Activated CD8-positive, alpha-beta memory T cell treated with anti-CD3 and anti-CD28 coated beads for 1 hour (primary cell): ENCODE data around the gene MACROH2A2.
"Not testable (repeated sequence)": the region's sequence is repeated elsewhere in the genome, so short reads cannot be mapped to it uniquely, and the experiment has no call there.

Experiments
- DNase-seq, 2 donors: peaks; one replicate each; pipeline ENCODE4 v3.0.0-alpha.2; 2020; ENCODE audit warnings: low read depth in 1 of 2; ENCODE audit errors: extremely low read depth in 1 of 2

Gene MACROH2A2

GRCh38 chr10:70097459-70097858 lies 44.8 kb downstream of the MACROH2A2 start:
- no peak for DNase-seq

- no peak for DNase-seq
Measured at GRCh38 chr10:70098271-70098670, 45.6 kb downstream of the MACROH2A2 start.

GRCh38 chr10:70101068-70101562 lies 48.5 kb downstream of the MACROH2A2 start:
- DNase-seq = not testable (repeated sequence)

GRCh38 chr10:70101668-70102067 lies 49.0 kb downstream of the MACROH2A2 start:
- DNase-seq = no peak

DNA sequence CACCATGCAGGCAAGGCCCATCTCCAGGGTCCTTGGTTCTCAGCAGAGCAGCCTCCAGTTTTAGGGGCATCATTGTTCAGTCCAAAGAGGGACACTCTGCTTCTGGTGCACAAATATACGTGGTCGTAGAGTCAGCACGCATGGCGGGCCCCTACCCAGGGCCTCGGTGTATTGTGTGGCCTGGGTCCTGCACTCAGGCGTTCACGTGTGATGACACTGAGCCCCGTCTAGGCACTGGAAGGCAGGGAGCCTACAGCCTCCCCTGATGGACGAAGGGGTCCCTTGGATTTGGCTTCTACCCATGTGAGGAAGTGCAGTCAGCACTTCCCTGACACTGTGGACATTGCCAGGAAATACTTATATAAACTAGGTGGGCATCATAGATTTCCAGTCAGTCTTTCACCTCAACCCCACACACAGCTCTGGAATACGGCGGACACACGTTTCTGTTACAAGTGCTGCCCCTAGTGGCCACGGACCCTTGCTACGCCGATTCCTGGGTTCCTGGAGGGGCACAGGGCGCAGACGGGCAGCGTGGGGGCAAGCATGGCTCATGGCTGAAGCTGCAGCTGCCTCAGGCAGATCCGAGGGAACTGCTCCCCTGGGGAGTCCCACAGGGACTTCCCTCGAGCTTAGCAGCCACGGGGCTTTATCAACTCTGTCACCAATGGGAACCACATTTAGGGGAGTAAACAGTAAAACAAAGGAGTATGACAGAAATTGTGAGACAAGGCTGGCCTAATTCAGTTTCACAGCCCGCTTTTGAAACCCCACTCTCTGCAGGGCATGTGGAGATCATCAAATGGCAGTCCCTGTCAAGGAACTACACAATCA lies 54.5 kb downstream of the MACROH2A2 start:
- DNase-seq = no peak

- DNase-seq = no peak
Measured at GRCh38 chr10:70109064-70109729, 56.6 kb downstream of the MACROH2A2 start.

DNA sequence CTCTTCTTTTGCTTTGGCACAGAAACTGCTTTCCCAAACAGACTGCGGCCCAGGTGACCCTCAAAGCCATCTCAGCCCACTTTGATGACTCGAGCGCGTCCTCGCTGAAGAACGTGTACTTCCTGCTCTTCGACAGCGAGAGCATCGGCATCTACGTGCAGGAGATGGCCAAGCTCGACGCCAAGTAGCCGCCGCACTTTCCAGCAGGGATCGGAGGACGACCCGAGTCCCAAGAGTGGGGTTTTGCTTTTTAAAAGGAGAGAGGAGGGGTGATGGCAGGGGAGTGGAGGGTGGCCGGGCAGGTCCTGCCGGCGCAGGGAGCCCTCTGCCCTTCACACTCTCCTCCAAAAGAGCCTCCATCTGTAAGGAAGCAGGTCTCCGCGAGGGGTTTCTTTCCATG lies 58.9 kb downstream of the MACROH2A2 start:
- no peak for DNase-seq

GRCh38 chr10:70112071-70112470 lies 59.4 kb downstream of the MACROH2A2 start:
- DNase-seq = no peak

GRCh38 chr10:70114902-70115301 lies 62.3 kb downstream of the MACROH2A2 start:
- DNase-seq = no peak

DNA sequence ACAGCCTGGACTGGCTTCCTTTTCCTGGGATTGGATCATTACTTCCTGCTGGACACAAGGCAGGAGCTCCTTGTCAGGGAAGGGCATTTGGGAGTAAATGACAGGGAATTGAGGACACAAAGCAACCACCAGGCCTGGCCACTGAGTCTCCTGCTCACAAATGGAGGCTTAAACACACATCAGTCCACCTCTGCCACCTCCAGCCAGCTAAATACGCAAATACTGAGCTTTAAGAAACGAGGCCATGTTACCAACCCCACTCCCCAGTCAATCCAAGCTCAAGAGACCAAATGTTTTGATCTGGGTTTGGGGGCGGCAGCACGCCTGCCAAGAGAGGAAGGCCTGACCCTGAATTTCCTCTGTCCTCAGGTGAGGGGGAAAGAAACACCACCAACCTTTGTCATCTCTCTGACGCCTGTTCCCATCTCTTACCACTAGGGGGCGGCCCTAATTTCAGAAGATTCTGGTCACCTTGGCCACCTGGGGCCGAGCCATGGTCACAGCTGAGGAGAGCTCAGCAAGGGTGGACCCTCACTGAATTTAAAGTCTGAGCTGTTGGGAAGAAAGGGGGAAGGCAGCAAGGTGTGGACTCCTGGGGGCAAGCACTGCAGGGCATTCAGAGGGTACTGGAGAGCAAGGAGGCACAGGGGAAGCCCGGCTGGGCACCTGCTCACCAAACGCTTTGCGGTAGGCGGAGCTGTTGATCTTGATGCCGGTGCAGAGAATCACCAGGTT lies 63.5 kb downstream of the MACROH2A2 start:
- peak; percentile 19 to 40 for DNase-seq

GRCh38 chr10:70117646-70118045 lies 65.0 kb downstream of the MACROH2A2 start:
- no peak for DNase-seq

- DNase-seq = no peak
Measured at GRCh38 chr10:70118196-70118595, 65.5 kb downstream of the MACROH2A2 start.

GRCh38 chr10:70119197-70119596 lies 66.6 kb downstream of the MACROH2A2 start:
- no peak for DNase-seq

- no peak for DNase-seq
Measured at GRCh38 chr10:70119623-70120022, 67.0 kb downstream of the MACROH2A2 start.

DNA sequence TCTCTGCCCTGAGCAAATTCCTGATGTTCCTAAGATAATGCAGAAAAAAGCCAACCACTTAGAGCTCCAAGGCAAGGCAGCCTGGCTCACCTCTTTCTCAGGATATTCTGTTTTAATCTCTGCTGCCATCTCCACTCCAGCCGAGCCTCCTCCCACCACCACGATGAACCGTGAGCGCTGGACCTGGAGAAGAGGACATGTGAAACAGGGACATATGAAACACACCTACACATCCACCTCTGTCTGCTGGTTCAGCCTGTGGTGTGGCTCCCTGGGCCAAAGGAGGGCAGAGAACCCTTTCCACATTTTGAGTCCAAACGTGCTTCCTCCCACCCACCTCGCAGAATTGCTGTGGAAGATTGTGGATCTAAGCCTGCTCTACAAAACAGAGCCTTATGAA lies 67.8 kb downstream of the MACROH2A2 start:
- DNase-seq = no peak

DNA sequence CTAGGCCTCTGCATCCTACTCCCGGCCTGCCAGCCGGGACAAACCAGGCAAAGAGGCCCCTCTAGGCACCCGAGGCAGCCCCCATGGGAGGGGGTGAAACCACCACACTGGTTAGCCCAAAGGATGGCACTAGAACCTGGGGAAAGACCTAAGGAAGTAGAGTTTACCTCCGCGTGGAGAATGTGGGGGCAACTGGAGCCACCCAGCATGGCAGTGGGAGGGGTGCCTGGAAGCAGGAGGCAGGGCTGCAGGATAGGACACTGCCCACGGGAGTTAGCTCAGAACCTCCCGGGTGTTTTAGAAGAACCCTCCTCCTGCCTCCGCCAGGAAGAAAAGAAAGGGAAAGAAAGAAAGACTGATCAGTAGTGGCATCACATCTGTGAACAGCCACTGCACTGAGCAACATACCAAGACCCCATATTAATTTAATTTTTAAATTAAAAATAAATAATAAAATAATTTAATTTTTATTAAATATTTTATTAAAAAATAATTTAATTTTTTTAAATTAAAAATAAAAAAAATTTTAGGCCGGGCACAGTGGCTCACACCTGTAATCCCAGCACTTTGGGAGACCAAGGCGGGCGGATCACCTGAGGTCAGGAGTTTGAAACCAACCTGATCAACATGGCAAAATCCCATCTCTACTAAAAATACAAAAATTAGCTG lies 68.8 kb downstream of the MACROH2A2 start:
- DNase-seq = no peak

GRCh38 chr10:70122742-70123141 lies 70.1 kb downstream of the MACROH2A2 start:
- no peak for DNase-seq

- DNase-seq = not testable (repeated sequence)
Measured at GRCh38 chr10:70123166-70123565, 70.5 kb downstream of the MACROH2A2 start.

DNA sequence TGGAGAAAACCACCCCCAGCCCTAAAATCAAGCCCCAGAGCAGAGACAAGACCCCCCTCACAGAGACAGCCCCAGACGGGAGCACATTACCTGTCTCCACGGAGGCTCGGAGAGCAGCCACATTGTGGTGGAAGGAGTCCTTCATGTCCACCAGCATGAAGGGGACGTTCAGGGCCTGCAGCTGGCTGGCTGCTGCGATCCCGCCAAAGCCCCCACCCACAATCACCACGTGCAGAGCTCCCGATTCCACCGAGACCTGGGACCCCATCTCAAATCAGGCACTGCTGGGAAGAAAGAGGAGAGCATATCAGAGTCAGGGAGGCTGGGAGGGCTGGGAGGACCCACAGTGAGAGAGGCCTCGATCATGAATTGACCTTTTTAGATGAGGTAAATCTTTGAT lies 71.2 kb downstream of the MACROH2A2 start:
- no peak for DNase-seq

DNA sequence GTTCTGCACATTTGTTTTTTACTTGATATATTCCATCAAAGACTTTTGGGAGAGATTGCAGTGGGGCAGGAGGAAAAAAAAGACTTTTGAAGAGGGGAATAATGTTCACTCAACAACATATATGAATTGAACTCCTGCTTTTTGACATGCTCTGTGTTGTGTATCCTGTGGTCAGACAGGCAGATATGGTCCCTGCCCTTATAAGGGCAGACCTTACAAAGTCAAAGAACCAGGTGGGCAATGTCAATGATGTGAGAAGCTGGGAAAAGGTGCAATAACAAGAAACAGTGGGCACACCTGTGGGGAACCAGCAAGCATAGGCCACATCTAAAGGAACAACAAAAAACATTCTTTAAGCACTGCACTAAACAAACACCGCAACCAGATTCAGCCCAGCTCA lies 71.8 kb downstream of the MACROH2A2 start:
- no peak for DNase-seq

GRCh38 chr10:70124918-70125317 lies 72.3 kb downstream of the MACROH2A2 start:
- DNase-seq = no peak
